Fibroblast of mammary gland (primary cell): ENCODE data around the gene TRAP1.
A peak's percentile ranks its signal among the peaks of the same experiment; 100 is the strongest.
"Not testable (repeated sequence)": the region's sequence is repeated elsewhere in the genome, so short reads cannot be mapped to it uniquely, and the experiment has no call there.

Experiments used
- DNase-seq: peaks from one replicate; pipeline ENCODE4 v3.0.0-alpha.2; 2010; ENCODE audit warnings: low read depth
- H3K4me3 ChIP-seq: 2 replicates; pipeline ENCODE4 v1.5.1; 2011; ENCODE audit warnings: low read depth, mild to moderate bottlenecking, low read length, moderate library complexity; ENCODE audit not compliant: control insufficient read depth
- TF ChIP-seq, protein P1 (sequence below): conservative IDR thresholded peaks from 2 replicates; pipeline ENCODE4 v1.5.1; 2011; ENCODE audit warnings: low read depth, low read length, inconsistent platforms; ENCODE audit not compliant: control insufficient read depth, insufficient read depth

Gene TRAP1

GRCh38 chr16:3718019-3718391, 681 bp upstream of the TRAP1 start:
- peak overlapping the region; percentile 84 for H3K4me3 ChIP-seq
- no peak for DNase-seq
- TF ChIP-seq, protein P1, sequence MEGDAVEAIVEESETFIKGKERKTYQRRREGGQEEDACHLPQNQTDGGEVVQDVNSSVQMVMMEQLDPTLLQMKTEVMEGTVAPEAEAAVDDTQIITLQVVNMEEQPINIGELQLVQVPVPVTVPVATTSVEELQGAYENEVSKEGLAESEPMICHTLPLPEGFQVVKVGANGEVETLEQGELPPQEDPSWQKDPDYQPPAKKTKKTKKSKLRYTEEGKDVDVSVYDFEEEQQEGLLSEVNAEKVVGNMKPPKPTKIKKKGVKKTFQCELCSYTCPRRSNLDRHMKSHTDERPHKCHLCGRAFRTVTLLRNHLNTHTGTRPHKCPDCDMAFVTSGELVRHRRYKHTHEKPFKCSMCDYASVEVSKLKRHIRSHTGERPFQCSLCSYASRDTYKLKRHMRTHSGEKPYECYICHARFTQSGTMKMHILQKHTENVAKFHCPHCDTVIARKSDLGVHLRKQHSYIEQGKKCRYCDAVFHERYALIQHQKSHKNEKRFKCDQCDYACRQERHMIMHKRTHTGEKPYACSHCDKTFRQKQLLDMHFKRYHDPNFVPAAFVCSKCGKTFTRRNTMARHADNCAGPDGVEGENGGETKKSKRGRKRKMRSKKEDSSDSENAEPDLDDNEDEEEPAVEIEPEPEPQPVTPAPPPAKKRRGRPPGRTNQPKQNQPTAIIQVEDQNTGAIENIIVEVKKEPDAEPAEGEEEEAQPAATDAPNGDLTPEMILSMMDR: no peak

- H3K4me3 ChIP-seq: peak overlapping the region; percentile 84
- DNase-seq: peak; percentile 20
- TF ChIP-seq, protein P1: no peak
These were observed 491 bp downstream of the TRAP1 start for GRCh38 chr16:3716831-3717234.

GRCh38 chr16:3715430-3715829, 1.9 kb downstream of the TRAP1 start:
- no peak for DNase-seq
- H3K4me3 ChIP-seq: no peak overlapping the region
- TF ChIP-seq, protein P1: no peak

DNA sequence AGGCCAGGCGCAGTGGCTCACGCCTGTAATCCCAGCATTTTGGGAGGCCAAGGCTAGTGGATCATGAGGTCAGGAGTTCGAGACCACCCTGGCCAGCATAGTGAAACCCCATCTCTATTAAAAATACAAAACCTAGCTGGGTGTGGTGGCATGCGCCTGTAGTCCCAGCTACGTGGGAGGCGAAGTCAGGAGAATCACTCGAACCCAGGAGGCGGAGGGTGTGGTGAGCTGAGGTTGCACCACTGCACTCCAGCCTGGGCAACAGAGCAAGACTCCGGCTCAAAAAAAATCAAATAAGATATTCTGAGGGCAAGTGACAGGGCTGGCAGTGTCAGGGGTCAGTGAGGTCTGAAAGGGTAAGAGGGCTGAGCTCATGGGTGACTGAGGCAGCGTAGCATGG, 2.9 kb downstream of the TRAP1 start:
- H3K4me3 ChIP-seq, DNase-seq: not testable (repeated sequence)

- TF ChIP-seq, protein P1: no peak
- DNase-seq: no peak
These were observed 3.6 kb downstream of the TRAP1 start for GRCh38 chr16:3713587-3714242.

DNA sequence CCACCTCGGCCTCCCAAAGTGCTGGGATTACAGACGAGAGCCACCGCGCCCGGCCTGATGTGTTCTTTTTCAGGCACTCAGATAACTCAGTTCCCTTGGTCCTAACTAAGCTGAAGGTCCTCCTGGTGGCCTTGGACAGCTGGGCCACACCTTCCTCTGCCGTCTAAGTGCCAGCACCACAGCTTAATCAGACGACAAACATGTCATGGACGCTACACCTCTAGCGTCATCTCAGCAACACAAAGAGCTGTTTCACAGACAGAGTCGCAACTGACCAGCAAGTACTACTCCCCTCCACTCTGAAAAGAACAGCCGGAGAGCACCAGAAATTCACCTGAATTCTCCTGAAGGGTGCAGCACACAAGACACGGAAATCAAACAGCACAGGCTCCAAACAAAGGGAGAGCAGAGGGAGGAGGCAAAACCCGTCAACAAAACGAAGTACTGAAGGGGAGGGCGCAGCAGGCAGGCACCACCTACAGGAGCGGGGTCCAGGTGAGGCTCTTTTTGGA, 4.4 kb downstream of the TRAP1 start:
- DNase-seq: no peak
- TF ChIP-seq, protein P1: no peak
- H3K4me3 ChIP-seq: no peak overlapping the region

More at GRCh38 chr16:3713587-3714242, 3.6 kb downstream of the TRAP1 start:
- no peak overlapping the region for H3K4me3 ChIP-seq

DNA sequence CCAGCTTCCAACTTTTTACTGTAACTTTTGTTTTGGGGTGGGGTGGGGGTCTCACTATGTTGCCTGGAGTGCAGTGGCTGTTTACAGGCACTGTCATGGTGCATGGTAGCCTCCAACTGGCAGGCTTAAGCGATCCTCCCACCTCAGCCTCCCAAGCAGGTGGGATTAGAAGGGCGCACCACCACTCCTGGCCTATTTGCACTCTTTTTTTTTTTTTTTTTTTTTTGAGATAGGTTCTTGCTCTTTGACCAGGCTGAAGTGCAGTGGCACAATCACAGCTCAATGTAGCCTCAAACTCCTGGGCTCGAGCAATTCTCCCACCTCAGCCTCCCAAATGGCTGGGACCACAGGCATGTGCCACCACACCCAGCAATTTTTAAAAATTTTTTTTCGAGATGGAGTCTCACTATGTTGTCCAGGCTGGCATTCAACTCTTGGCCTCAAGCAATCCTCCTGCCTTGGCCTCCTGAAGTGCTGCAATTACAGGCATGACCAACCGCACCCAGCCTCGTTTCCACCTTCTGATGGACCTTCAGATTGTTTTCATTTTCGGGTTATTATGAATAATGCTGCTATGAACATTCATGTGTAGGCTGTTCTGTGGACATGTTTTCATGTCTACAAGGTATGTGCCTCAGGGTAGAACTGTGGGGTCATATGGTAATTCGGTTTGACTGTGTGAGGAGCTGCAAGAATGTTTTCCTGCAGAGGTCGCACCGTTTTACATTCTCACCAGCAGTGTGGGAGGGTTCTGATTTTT, 10.9 kb downstream of the TRAP1 start:
- no peak for DNase-seq
- no peak overlapping the region for H3K4me3 ChIP-seq
- TF ChIP-seq, protein P1: no peak
